Transverse colon (tissue), 4 donors: ENCODE data around the gene OCSTAMP. TPM values are rescaled to one million over a fixed set of nuclear protein-coding genes. Genes with fewer than 3 reads are reported as not detected.

Experiments used
- DNase-seq: peaks from one replicate; pipeline ENCODE4 v3.0.0-alpha.2; 2019
- H3K27ac ChIP-seq, 4 donors: fragments of 200-600 bp; sonication (generic); 2 replicates each; pipeline ENCODE4 v1.5.1; 2016 to 2018; ENCODE audit warnings: inconsistent platforms in 4 of 4
- H3K27me3 ChIP-seq: fragments of 200-600 bp; sonication (generic); 2 replicates; pipeline ENCODE4 v1.5.1; 2017; ENCODE audit warnings: inconsistent platforms
- H3K36me3 ChIP-seq, 4 donors: fragments of 200-600 bp; sonication (generic); 2 replicates each; pipeline ENCODE4 v1.5.1; 2017 to 2019; ENCODE audit warnings: inconsistent platforms in 4 of 4
- H3K4me1 ChIP-seq, 4 donors: fragments of 200-600 bp; sonication (generic); 2 replicates each; pipeline ENCODE4 v1.5.1; 2017 to 2020; ENCODE audit warnings: inconsistent platforms in 4 of 4
- H3K4me3 ChIP-seq, 4 donors: fragments of 200-600 bp; sonication (generic); 1 replicate in 1 of 4; 2 replicates in 3 of 4; pipeline versions ENCODE4 v1.5.1 to v1.6.1; 2017 to 2019; ENCODE audit warnings: inconsistent platforms in 4 of 4
- H3K9me3 ChIP-seq, 2 donors: fragments of 200-600 bp; sonication (generic); 2 replicates each; pipeline ENCODE4 v1.5.1; 2017 to 2019; ENCODE audit warnings: inconsistent platforms in 2 of 2
- CTCF ChIP-seq, 5 experiments: fragments of 200-600 bp in 3 of 5; fragments of 450-650 bp in 2 of 5; sonication (generic) in 3 of 5; IDR thresholded peaks; 1 replicate in 2 of 5; 2 replicates in 3 of 5; pipeline ENCODE4 v1.5.1; 2016 to 2017; ENCODE audit warnings: antibody characterized with exemption in 5 of 5, inconsistent platforms in 3 of 5, mild to moderate bottlenecking in 2 of 5, moderate library complexity in 1 of 5
- EP300 ChIP-seq: sonication (generic); formaldehyde crosslinking; IDR thresholded peaks from one replicate; pipeline ENCODE4 v1.6.1; 2017; ENCODE audit warnings: antibody characterized with exemption, low read depth
- POLR2A ChIP-seq: fragments of 450-650 bp; IDR thresholded peaks from one replicate; pipeline ENCODE4 v1.6.1; 2016; ENCODE audit warnings: antibody characterized with exemption, mild to moderate bottlenecking, moderate library complexity
- POLR2AphosphoS5 ChIP-seq, 3 donors: sonication (generic); formaldehyde crosslinking; IDR thresholded peaks; one replicate each; pipeline ENCODE4 v1.6.1; 2016; ENCODE audit warnings: antibody characterized with exemption in 3 of 3
- WGBS, 2 donors: methylation state at CpG; one replicate each; pipeline ENCODE4 v1.1.5; 2018; ENCODE audit warnings: low coverage in 1 of 2; 5-methylcytosine and 5-hydroxymethylcytosine counted together
- in situ Hi-C, 4 donors: fragments of 200-750 bp; cut with MboI; loops; one replicate each; pipeline versions ENCODE4 v1.15.0 to v1.15.1; 2017; ENCODE audit warnings: low sequenced_read_pairs in 3 of 4, low pct_ligation_motif_present in 1 of 4, low pct_unique_long_range_greater_than_20kb in 1 of 4
- intact Hi-C: fragments of 100-400 bp; cut with DNase I; formaldehyde crosslinking; loops from one replicate; pipeline ENCODE4 v1.15.1; 2023; ENCODE audit warnings: low total_unique reads
- total RNA-seq, 4 donors: library from RNA; depleted of rRNA; stranded (reverse); fragments of >200 nt; gene quantifications; one replicate each; pipeline ENCODE4 v1.1.0, GENCODE V29; 2016

Gene OCSTAMP
- total RNA-seq, 4 donors from 2014 or later, result not detected

GRCh38 chr20:46559685-46560440, 9.4 kb upstream of the OCSTAMP start:
- Histone ChIP-seq H3K4me3 (no peak overlapping the region), H3K27me3 (peaks cover 3% of the 10 kb centered on the region), H3K9me3 (no peaks in the 10 kb centered on the region), H3K27ac (no peak overlapping the region), H3K4me1 (peaks cover 0 to 10% (median 2%) of the 10 kb centered on the region in 4 donors), H3K36me3 (no peaks in the 10 kb centered on the region)
- no peak for TF ChIP-seq CTCF (IDR thresholded peaks at IDR 0.05)
- no peak for TF ChIP-seq POLR2AphosphoS5 (IDR thresholded peaks at IDR 0.05)
- no peak for TF ChIP-seq POLR2A
- no peak for TF ChIP-seq EP300
- in situ Hi-C loops (no loop called here), intact Hi-C loops (no loop called here)
- no peak for DNase-seq
- WGBS, 2 donors, result 76 to 85% methylated on average over 3 to 7 of the region's 7 CpGs

GRCh38 chr20:46559001-46559400, 8.5 kb upstream of the OCSTAMP start:
- Histone ChIP-seq H3K9me3 (no peaks in the 10 kb centered on the region), H3K4me1 (peaks cover 0 to 10% (median 2%) of the 10 kb centered on the region in 4 donors), H3K4me3 (no peak overlapping the region), H3K27me3 (peaks cover 3% of the 10 kb centered on the region), H3K27ac (no peak overlapping the region), H3K36me3 (no peaks in the 10 kb centered on the region)
- WGBS, 2 donors, result 100% methylated on average over 3 of the region's 3 CpGs; no CpG with 5 or more reads in 1 of the 2 donors
- intact Hi-C loops, result no loop called here
- DNase-seq, result no peak
- in situ Hi-C loops, result no loop called here
- no peak for TF ChIP-seq CTCF (IDR thresholded peaks at IDR 0.05)

GRCh38 chr20:46558511-46558959, 8.1 kb upstream of the OCSTAMP start:
- no peak overlapping the region for H3K27ac ChIP-seq
- DNase-seq, result no peak
- no peaks in the 10 kb centered on the region for H3K27me3 ChIP-seq
- H3K4me1 ChIP-seq, result peaks cover 0 to 10% (median 2%) of the 10 kb centered on the region in 4 donors
- intact Hi-C loops (no loop called here), in situ Hi-C loops (no loop called here)
- H3K4me3 ChIP-seq, result no peak overlapping the region
- WGBS, 2 donors, result 47 to 71% methylated on average over 1 to 5 of the region's 5 CpGs
- no peaks in the 10 kb centered on the region for H3K36me3 ChIP-seq
- no peak for TF ChIP-seq CTCF (IDR thresholded peaks at IDR 0.05)
- no peak for TF ChIP-seq POLR2A
- TF ChIP-seq EP300, result no peak
- TF ChIP-seq POLR2AphosphoS5 (IDR thresholded peaks at IDR 0.05), result no peak
- H3K9me3 ChIP-seq, result no peaks in the 10 kb centered on the region

GRCh38 chr20:46557231-46557956, 6.9 kb upstream of the OCSTAMP start:
- Histone ChIP-seq H3K36me3 (no peaks in the 10 kb centered on the region), H3K4me1 (peaks cover 0 to 11% (median 2%) of the 10 kb centered on the region in 4 donors), H3K27ac (no peak overlapping the region), H3K4me3 (no peak overlapping the region), H3K27me3 (no peaks in the 10 kb centered on the region), H3K9me3 (no peaks in the 10 kb centered on the region)
- TF ChIP-seq POLR2A, result no peak
- TF ChIP-seq CTCF (IDR thresholded peaks at IDR 0.05), result no peak
- TF ChIP-seq EP300, result no peak
- TF ChIP-seq POLR2AphosphoS5 (IDR thresholded peaks at IDR 0.05), result no peak
- intact Hi-C loops, result no loop called here
- in situ Hi-C loops, result no loop called here
- no peak for DNase-seq
- WGBS, 2 donors, result 72 to 80% methylated on average over 4 to 8 of the region's 8 CpGs
